GM12891 (cell line): Measurements from ENCODE around the gene C4orf46.
"Not testable (repeated sequence)": the region's sequence is repeated elsewhere in the genome, so short reads cannot be mapped to it uniquely, and the experiment has no call there.

Experiments
- POLR2A ChIP-seq: IDR thresholded peaks from 2 replicates; pipeline ENCODE4 v1.6.1; 2011; ENCODE audit warnings: low read depth, low read length, control low read depth
- POLR2AphosphoS5 ChIP-seq: IDR thresholded peaks from 2 replicates; pipeline ENCODE4 v1.6.1; 2011; ENCODE audit warnings: low read depth, low read length, control low read depth
- TAF1 ChIP-seq: IDR thresholded peaks from 2 replicates; pipeline ENCODE4 v1.6.1; 2011; ENCODE audit warnings: low read depth, low read length, control low read depth

DNA sequence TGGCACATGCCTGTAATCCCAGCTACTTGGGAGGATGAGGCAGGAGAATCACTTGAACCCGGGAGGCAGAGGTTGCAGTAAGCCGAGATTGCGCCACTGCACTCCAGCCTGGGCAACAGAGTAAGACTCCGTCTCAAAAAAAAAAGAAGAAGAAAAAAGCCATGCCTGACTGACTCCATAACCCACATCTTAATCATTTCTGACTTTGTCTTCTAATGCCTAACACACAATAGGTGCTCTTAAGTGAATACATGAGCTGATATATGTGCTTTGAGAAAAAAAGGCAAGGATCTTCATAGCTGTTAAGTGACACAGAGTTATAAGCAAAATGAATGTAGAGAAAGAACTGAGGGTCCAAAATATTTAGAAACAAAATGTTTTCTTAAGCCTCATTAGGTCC is 40.9 kb upstream of the C4orf46 start:
- not testable (repeated sequence) for TF ChIP-seq POLR2A, TAF1, POLR2AphosphoS5
